Aorta (tissue), 5 donors: ENCODE results near the gene SPATA12. TPM values are rescaled to one million over a fixed set of nuclear protein-coding genes. Genes with fewer than 3 reads are reported as not detected.

Source experiments
- ATAC-seq: fragments of 200-7000 bp; cut with Tn5 transposase; one replicate; pipeline ENCODE4 v1.9.1; 2022; ENCODE audit warnings: moderate library complexity; ENCODE audit not compliant: low FRiP score
- DNase-seq, 2 donors: peaks; one replicate each; pipeline ENCODE4 v3.0.0-alpha.2; 2020
- H3K27ac ChIP-seq, 2 donors: one replicate each; pipeline ENCODE4 v1.5.1; 2013; ENCODE audit warnings: low read length in 2 of 2, mild to moderate bottlenecking in 2 of 2, moderate library complexity in 2 of 2, control low read depth in 1 of 2, inconsistent platforms in 1 of 2, low read depth in 1 of 2
- H3K27me3 ChIP-seq, 2 donors: one replicate each; pipeline ENCODE4 v1.6.1; 2013; ENCODE audit warnings: control low read depth in 1 of 2, low read length in 1 of 2, mild to moderate bottlenecking in 1 of 2, moderate library complexity in 1 of 2; ENCODE audit not compliant: insufficient read depth in 2 of 2, control insufficient read depth in 1 of 2
- H3K36me3 ChIP-seq, 2 donors: one replicate each; pipeline ENCODE4 v1.6.1; 2013; ENCODE audit warnings: control low read depth in 1 of 2, low read length in 1 of 2, mild to moderate bottlenecking in 1 of 2; ENCODE audit not compliant: insufficient read depth in 2 of 2, control insufficient read depth in 1 of 2
- H3K4me1 ChIP-seq, 2 donors: one replicate each; pipeline ENCODE4 v1.6.1; 2013; ENCODE audit warnings: low read length in 2 of 2, control low read depth in 1 of 2, mild to moderate bottlenecking in 1 of 2, moderate library complexity in 1 of 2; ENCODE audit not compliant: insufficient read depth in 2 of 2, control insufficient read depth in 1 of 2
- H3K4me3 ChIP-seq, 2 donors: one replicate each; pipeline ENCODE4 v1.5.1; 2013; ENCODE audit warnings: low read length in 2 of 2, control low read depth in 1 of 2, mild to moderate bottlenecking in 1 of 2
- H3K9me3 ChIP-seq: one replicate; pipeline ENCODE4 v1.6.1; 2013; ENCODE audit warnings: mild to moderate bottlenecking, low read length; ENCODE audit not compliant: control insufficient read depth
- WGBS, 2 donors: extraction: QIAGEN DNeasy Blood & Tissue Kit; methylation state at CpG; one replicate each; pipeline ENCODE4 v1.1.7; 2013; 5-methylcytosine and 5-hydroxymethylcytosine counted together
- intact Hi-C, 2 donors: fragments of 100-400 bp; cut with DNase I; formaldehyde crosslinking; loops; one replicate each; pipeline versions ENCODE4 v1.14.2 to v1.15.0; 2022
- polyA plus RNA-seq, 2 donors: library from polyadenylated mRNA; stranded (reverse); fragments of 200-250 nt; gene quantifications; one replicate each; pipeline ENCODE4 v1.2.3, GENCODE V29; 2013
- total RNA-seq, 2 donors: library from RNA; stranded (reverse); fragmentation: NEBNext Ultra II Directional; extraction: Animal tissue kit (Norgen Biotek cat#: 25700); gene quantifications; one replicate each; pipeline ENCODE4 v1.2.1, GENCODE V29; 2021
- donor health status: healthy with polysubstance abuse.
- donor health status: Bipolar disorder and iron deficiency.
- donor health status: DM: no; HTN: no; CAD: no.
- donor health status: DM: no; HTN: no; CAD: no.
- donor health status: DM: yes; HTN: yes; CAD: no.

SPATA12 gene
- total and polyA plus RNA-seq, 4 donors: not detected

DNA sequence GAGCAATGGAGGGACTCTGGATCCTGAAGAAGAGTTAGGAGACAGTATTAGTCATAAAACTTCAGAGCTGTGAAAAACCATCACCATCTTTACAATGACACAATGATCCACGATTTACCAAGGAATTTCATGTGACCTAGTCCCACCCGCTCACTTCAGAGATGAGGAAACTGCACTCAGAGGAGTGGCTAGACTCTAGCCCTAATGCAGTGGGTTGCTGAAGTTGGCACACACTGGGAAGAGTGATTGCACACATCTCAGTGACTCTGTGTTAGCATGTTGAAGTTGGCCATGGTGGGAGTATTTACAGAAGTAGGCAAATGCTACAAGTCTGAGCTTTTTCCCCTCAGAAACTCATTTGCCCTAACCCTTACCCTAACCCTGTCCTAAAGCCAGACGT lies 35.2 kb upstream of the SPATA12 start:
- Histone ChIP-seq H3K4me1 (no peaks in the 10 kb centered on the region), H3K36me3 (no peaks in the 10 kb centered on the region), H3K27ac (no peak overlapping the region), H3K27me3 (no peaks in the 10 kb centered on the region), H3K9me3 (no peaks in the 10 kb centered on the region), H3K4me3 (no peak overlapping the region)
- ATAC-seq (no peak), DNase-seq (no peak)
- WGBS, 2 donors: 61 to 78% methylated on average over 3 of the region's 3 CpGs
- intact Hi-C loops: no loop called here

DNA sequence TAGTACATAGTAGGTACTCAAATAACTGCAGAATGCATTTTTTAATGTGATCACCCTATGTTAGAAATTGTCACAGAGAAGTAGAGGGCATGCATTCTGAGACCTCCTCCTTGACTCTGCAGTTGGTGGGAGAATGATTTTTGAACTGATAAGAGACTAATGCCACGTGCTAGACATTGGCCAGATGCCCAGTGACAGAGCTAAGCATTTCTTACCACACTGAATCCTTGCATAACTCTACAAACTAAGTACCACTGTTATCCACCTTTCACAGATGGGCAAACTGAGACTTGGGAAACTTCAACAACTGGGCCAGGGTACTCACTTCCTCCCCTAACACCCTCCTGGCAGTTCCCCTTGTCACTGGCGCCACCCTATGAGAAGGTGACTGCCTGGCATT lies 33.5 kb upstream of the SPATA12 start:
- intact Hi-C loops: no loop called here
- H3K9me3 ChIP-seq: no peaks in the 10 kb centered on the region
- no peak overlapping the region for H3K4me3 ChIP-seq
- no peaks in the 10 kb centered on the region for H3K36me3 ChIP-seq
- ATAC-seq (no peak), DNase-seq (no peak)
- no peaks in the 10 kb centered on the region for H3K27me3 ChIP-seq
- no peak overlapping the region for H3K27ac ChIP-seq
- H3K4me1 ChIP-seq: no peaks in the 10 kb centered on the region
- 48 to 49% methylated on average over 2 of the region's 2 CpGs for WGBS, 2 donors

- DNase-seq: no peak
- Histone ChIP-seq H3K9me3 (no peaks in the 10 kb centered on the region), H3K4me1 (no peaks in the 10 kb centered on the region), H3K27me3 (no peaks in the 10 kb centered on the region), H3K36me3 (no peaks in the 10 kb centered on the region), H3K27ac (no peak overlapping the region), H3K4me3 (no peak overlapping the region)
- intact Hi-C loops: no loop called here
- ATAC-seq: no peak
- 97 to 100% methylated on average over 2 of the region's 2 CpGs for WGBS, 2 donors
Observed at GRCh38 chr3:57029383-57029782, 31.1 kb upstream of the SPATA12 start.

- Histone ChIP-seq H3K27ac (no peak overlapping the region), H3K27me3 (no peaks in the 10 kb centered on the region), H3K4me1 (no peaks in the 10 kb centered on the region), H3K4me3 (no peak overlapping the region), H3K36me3 (no peaks in the 10 kb centered on the region), H3K9me3 (no peaks in the 10 kb centered on the region)
- intact Hi-C loops: no loop called here
- ATAC-seq: no peak
- 86 to 87% methylated on average over 7 of the region's 7 CpGs for WGBS, 2 donors
- no peak for DNase-seq
Observed at GRCh38 chr3:57029924-57030323, 30.5 kb upstream of the SPATA12 start.

DNA sequence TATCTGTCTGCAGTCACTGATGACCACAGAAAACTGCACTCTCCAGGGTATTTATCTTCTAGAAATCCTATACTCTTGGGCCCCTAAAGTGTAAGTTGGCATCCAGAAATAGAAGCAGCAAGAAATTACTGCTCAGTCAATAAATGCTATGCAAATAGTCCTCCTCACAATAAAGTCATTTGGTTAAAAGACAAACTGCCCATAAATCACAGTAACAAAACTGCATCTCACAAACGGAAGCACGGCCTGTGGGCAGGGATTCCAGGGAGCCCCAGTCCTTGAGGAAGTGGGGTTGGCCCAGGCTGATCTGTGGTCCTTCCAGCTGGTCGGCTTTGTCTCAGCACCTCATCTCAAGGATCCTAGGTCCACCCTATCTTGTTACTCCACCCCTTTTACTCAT lies 29.7 kb upstream of the SPATA12 start:
- H3K9me3 ChIP-seq: no peaks in the 10 kb centered on the region
- no peak for DNase-seq
- H3K4me1 ChIP-seq: no peaks in the 10 kb centered on the region
- no peak overlapping the region for H3K4me3 ChIP-seq
- 74 to 76% methylated on average over 3 of the region's 3 CpGs for WGBS, 2 donors
- intact Hi-C loops: no loop called here
- no peaks in the 10 kb centered on the region for H3K27me3 ChIP-seq
- ATAC-seq: no peak
- no peak overlapping the region for H3K27ac ChIP-seq
- no peaks in the 10 kb centered on the region for H3K36me3 ChIP-seq

DNA sequence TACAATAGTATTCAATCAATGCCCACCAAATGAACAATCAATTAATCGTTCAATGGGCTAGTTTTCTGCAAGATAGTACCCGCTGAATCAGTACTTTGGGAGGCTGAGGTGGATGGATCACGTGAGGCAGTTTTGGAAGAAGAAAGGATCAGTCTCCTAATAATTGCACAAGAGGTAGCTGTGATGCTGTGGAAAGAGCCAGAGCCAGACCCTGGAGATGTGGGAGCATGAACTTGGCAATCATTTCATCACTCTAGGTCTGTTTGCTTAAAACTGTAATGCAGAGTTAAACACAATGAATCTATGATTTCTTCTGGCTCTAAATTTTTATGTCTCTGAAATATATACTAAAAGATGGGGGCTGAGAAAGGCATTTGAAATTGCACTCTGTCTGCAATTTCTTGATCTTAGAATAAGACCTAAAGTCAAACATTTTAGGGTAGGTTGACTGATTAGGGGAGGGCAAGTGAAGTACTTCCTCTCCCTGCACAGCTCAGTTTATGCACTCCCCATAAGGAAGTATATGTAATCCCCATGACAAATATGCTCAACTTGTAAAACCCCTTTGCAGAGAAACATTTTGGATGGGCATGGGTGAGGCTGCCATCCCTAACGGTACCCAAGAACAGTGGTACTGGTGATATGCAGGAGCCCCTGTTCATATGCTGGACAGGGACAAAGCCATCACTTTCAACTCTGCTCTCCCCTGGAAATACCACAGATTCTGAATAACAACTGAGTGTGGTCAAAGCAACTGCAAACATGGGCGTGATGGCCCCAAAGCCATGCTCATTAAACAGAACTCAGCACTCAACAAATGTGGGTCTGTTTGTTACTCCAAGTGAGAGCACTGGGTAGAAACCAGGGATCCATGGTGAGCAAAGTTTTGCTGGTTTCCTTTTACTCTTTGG lies 28.6 kb upstream of the SPATA12 start:
- no peaks in the 10 kb centered on the region for H3K9me3 ChIP-seq
- ATAC-seq (no peak), DNase-seq (no peak)
- H3K4me3 ChIP-seq: no peak overlapping the region
- 72 to 92% methylated on average over 5 of the region's 5 CpGs for WGBS, 2 donors
- intact Hi-C loops: no loop called here
- H3K27ac ChIP-seq: no peak overlapping the region
- H3K4me1 ChIP-seq: no peaks in the 10 kb centered on the region
- H3K27me3 ChIP-seq: no peaks in the 10 kb centered on the region
- H3K36me3 ChIP-seq: no peaks in the 10 kb centered on the region

DNA sequence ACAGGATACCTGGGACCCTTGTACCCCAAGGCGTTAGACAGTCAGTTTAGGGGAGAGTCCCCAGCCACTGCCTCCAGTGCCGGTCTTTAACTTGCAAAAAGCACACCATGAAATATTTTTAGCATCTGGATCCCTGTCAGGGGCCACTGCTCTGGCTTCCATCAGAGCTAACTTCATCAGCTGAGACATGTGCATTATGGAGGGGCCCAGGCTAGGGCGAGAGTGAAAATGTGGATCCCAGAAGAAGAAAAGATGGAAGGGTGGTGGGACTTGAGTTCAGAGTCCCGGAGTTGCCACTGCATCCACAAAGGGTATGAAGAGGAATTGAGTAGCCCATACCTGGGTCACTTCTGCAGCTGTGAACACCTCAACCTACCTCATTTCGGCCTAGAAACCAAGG lies 23.5 kb upstream of the SPATA12 start:
- Histone ChIP-seq H3K4me3 (no peak overlapping the region), H3K4me1 (no peaks in the 10 kb centered on the region), H3K9me3 (no peaks in the 10 kb centered on the region), H3K36me3 (no peaks in the 10 kb centered on the region), H3K27me3 (no peaks in the 10 kb centered on the region), H3K27ac (no peak overlapping the region)
- DNase-seq (no peak), ATAC-seq (no peak)
- intact Hi-C loops: no loop called here
- WGBS, 2 donors: 66 to 81% methylated on average over 5 of the region's 5 CpGs

- Histone ChIP-seq H3K27me3 (no peaks in the 10 kb centered on the region), H3K36me3 (no peaks in the 10 kb centered on the region), H3K4me3 (no peak overlapping the region), H3K9me3 (no peaks in the 10 kb centered on the region), H3K27ac (no peak overlapping the region), H3K4me1 (no peaks in the 10 kb centered on the region)
- intact Hi-C loops: no loop called here
- ATAC-seq (no peak), DNase-seq (no peak)
- 96% methylated on average over 5 of the region's 5 CpGs for WGBS, 2 donors
Observed at GRCh38 chr3:57038466-57039164, 21.8 kb upstream of the SPATA12 start.

DNA sequence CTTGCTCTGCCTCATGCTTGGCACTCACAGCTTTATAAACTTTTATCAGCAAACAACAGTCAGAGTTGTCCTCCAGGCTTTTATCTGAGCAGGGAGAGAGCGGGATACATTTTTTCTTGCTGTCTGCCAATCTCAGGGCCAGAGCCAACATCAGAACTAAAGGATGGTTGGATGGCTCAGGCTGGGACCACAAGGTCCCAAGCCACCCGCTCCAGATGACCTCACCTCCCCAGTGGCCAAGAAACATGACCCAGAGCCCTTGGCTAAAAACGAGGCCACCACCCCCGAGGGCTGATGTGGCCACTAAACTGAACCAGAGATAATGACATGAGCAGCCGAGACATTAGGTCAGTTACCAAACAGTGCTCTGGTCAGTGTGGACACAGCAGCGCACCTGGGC lies 18.8 kb upstream of the SPATA12 start:
- intact Hi-C loops: no loop called here
- no peak for ATAC-seq
- H3K27me3 ChIP-seq: no peaks in the 10 kb centered on the region

More for the DNA sequence above, 18.8 kb upstream of the SPATA12 start:
- WGBS, 2 donors: 25 to 29% methylated on average over 6 of the region's 6 CpGs
- Histone ChIP-seq H3K27ac (no peak overlapping the region), H3K9me3 (no peaks in the 10 kb centered on the region), H3K4me1 (no peaks in the 10 kb centered on the region), H3K36me3 (no peaks in the 10 kb centered on the region), H3K4me3 (no peak overlapping the region)
- no peak for DNase-seq
